ENCODE measurements around the gene LMBRD2. TPM values are rescaled to one million over a fixed set of nuclear protein-coding genes. Genes with fewer than 3 reads are reported as not detected.
"Not testable (repeated sequence)": the region's sequence is repeated elsewhere in the genome, so short reads cannot be mapped to it uniquely, and the experiment has no call there.

The LMBRD2 gene
- total RNA-seq (10 to 100 TPM; 10.0 to 18.2 (median 13.9) TPM), polyA plus RNA-seq (1 to 10 TPM; 2.6 to 5.2 TPM)
- long read RNA-seq, donor 1, full-length matches to known transcripts = 5 of 12 reads
- long read RNA-seq, donor 1, partial matches to known transcripts = 6 of 12 reads
- long read RNA-seq, donor 1, other reads (novel, unspliced or antisense) = 1 of 12 reads
- long read RNA-seq, donor 2, full-length matches to known transcripts = 10 of 32 reads
- long read RNA-seq, donor 2, partial matches to known transcripts = 18 of 32 reads
- long read RNA-seq, donor 2, other reads (novel, unspliced or antisense) = 4 of 32 reads
- long read RNA-seq, donor 3, full-length matches to known transcripts = 12 of 21 reads
- long read RNA-seq, donor 3, partial matches to known transcripts = 5 of 21 reads
- long read RNA-seq, donor 3, other reads (novel, unspliced or antisense) = 4 of 21 reads

- ATAC-seq (peak; percentile 99 to 100 (median 99)), DNase-seq (peak; percentile 98 to 99 (median 98))
- Histone ChIP-seq H3K9me3 (no peaks in the 10 kb centered on the region), H3K36me3 (peaks cover 0 to 30% (median 14%) of the 10 kb centered on the region in 9 donors), H3K4me3 (peak within 1 kb of the TSS; percentile 64 to 98 (median 90)), H3K4me1 (peaks cover 0 to 52% (median 29%) of the 10 kb centered on the region in 12 donors), H3K27ac (peak within 1 kb of the TSS; percentile 33 to 93 (median 85)), H3K27me3 (no peaks in the 10 kb centered on the region)
- TF ChIP-seq, protein P1, sequence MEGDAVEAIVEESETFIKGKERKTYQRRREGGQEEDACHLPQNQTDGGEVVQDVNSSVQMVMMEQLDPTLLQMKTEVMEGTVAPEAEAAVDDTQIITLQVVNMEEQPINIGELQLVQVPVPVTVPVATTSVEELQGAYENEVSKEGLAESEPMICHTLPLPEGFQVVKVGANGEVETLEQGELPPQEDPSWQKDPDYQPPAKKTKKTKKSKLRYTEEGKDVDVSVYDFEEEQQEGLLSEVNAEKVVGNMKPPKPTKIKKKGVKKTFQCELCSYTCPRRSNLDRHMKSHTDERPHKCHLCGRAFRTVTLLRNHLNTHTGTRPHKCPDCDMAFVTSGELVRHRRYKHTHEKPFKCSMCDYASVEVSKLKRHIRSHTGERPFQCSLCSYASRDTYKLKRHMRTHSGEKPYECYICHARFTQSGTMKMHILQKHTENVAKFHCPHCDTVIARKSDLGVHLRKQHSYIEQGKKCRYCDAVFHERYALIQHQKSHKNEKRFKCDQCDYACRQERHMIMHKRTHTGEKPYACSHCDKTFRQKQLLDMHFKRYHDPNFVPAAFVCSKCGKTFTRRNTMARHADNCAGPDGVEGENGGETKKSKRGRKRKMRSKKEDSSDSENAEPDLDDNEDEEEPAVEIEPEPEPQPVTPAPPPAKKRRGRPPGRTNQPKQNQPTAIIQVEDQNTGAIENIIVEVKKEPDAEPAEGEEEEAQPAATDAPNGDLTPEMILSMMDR (IDR thresholded peaks at IDR 0.05) = no peak
- TF ChIP-seq POLR2A (IDR thresholded peaks at IDR 0.05) = peak in 1 of 2 donors; percentile 73
- 0% methylated on average over 50 to 81 of the region's 81 CpGs for WGBS, 4 donors
- intact Hi-C loops (cut with DNase I) = loop anchor here in 4 of 10 donors (2.0 to 5.0 kb wide), 3 partner anchors 89 to 1221 kb away; partner anchors contain the start of genes NADK2 (in 3 of the 4) and NUP155 (in 1 of the 4)
Observed at GRCh38 chr5:36151434-36152323, at the start of gene LMBRD2, which contains the start of gene SKP2. TSS of gene LMBRD2 (minus strand) at chr5:36151887. CDS start at chr5:36143349, 8,538 bp downstream. TSS of gene SKP2 (plus strand) at chr5:36152111. CDS start at chr5:36152263, 152 bp downstream.

DNA sequence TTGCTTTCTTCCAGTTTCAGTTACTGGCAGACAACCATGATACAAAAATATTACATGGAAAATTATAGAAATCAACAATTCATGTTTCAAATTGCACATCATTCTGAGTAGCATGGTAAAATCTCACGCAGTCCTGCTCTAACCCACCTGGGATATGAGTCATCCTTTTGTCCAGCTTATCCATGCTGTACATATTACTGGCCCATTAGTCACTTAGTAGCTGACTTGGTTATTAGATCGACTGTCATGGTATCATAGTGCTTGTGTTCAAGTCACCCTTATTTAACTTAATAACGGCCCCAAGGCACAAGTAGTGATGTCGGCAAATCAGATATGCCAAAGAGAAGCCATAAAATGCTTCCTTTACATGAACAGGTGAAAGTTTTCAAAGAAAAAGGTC, 48.8 kb upstream of the LMBRD2 start:
- H3K36me3 ChIP-seq = peaks cover 3 to 87% (median 52%) of the 10 kb centered on the region in 9 donors
- no peak for DNase-seq
- H3K4me3 ChIP-seq = no peak overlapping the region
- no peak for ATAC-seq
- H3K27me3 ChIP-seq = no peaks in the 10 kb centered on the region
- peaks cover 0 to 24% (median 3%) of the 10 kb centered on the region in 12 donors for H3K4me1 ChIP-seq
- no peak for TF ChIP-seq POLR2A (IDR thresholded peaks at IDR 0.05)
- TF ChIP-seq, protein P1 (IDR thresholded peaks at IDR 0.05) = no peak
- intact Hi-C loops (cut with DNase I) = no loop called here
- no peak overlapping the region for H3K27ac ChIP-seq
- 79 to 82% (median 81%) methylated on average over 4 of the region's 4 CpGs for WGBS, 4 donors
- H3K9me3 ChIP-seq = no peaks in the 10 kb centered on the region

- 63 to 73% (median 70%) methylated on average over 2 of the region's 2 CpGs for WGBS, 4 donors
- no peak overlapping the region for H3K27ac ChIP-seq
- H3K4me1 ChIP-seq = peaks cover 0 to 24% (median 3%) of the 10 kb centered on the region in 12 donors
- no peaks in the 10 kb centered on the region for H3K27me3 ChIP-seq
- no peak overlapping the region for H3K4me3 ChIP-seq
- ATAC-seq = no peak
- intact Hi-C loops (cut with DNase I) = no loop called here
- no peak for DNase-seq
- no peaks in the 10 kb centered on the region for H3K9me3 ChIP-seq
- H3K36me3 ChIP-seq = peaks cover 3 to 88% (median 58%) of the 10 kb centered on the region in 9 donors
- TF ChIP-seq, protein P1 (IDR thresholded peaks at IDR 0.05) = no peak
- TF ChIP-seq POLR2A (IDR thresholded peaks at IDR 0.05) = no peak
Observed at GRCh38 chr5:36199620-36200019, 47.9 kb upstream of the LMBRD2 start.

GRCh38 chr5:36198783-36199182, 47.1 kb upstream of the LMBRD2 start:
- H3K27me3 ChIP-seq; H3K27ac ChIP-seq; intact Hi-C loops (cut with DNase I); ATAC-seq; H3K9me3 ChIP-seq; H3K4me3 ChIP-seq; DNase-seq: not testable (repeated sequence)
- Histone ChIP-seq H3K36me3 (peaks cover 3 to 96% (median 64%) of the 10 kb centered on the region in 9 donors), H3K4me1 (peaks cover 0 to 17% (median 3%) of the 10 kb centered on the region in 12 donors)
- WGBS, 4 donors = 89 to 95% (median 92%) methylated on average over 2 to 3 of the region's 3 CpGs
